K562 (cell line): ENCODE results near the gene PLAC8L1. TPM values are rescaled to one million over a fixed set of nuclear protein-coding genes. Genes with fewer than 3 reads are reported as not detected.

ENCODE experiments used
- ATF2 ChIP-seq: sonication (generic); formaldehyde crosslinking; IDR thresholded peaks from 2 replicates; pipeline ENCODE4 v1.8.1; 2022; ENCODE audit warnings: missing genetic modification reagents
- DDX20 ChIP-seq: fragments of 450-650 bp; IDR thresholded peaks from 2 replicates; pipeline ENCODE4 v1.6.1; 2016; ENCODE audit warnings: missing genetic modification characterization, low read depth, mild to moderate bottlenecking, missing compliant biosample characterization, moderate library complexity
- ELK3 ChIP-seq: fragments of 450-650 bp; formaldehyde crosslinking; IDR thresholded peaks from 2 replicates; pipeline ENCODE4 v1.4.0; 2020; ENCODE audit warnings: mild to moderate bottlenecking
- HDAC8 ChIP-seq: fragments of 450-650 bp; IDR thresholded peaks from 2 replicates; pipeline ENCODE4 v1.6.1; 2016; ENCODE audit warnings: mild to moderate bottlenecking, missing genetic modification characterization, moderate library complexity, missing compliant biosample characterization
- HNRNPUL1 ChIP-seq: fragments of 200-400 bp; formaldehyde crosslinking; IDR thresholded peaks from 2 replicates; pipeline ENCODE4 v1.6.1; 2017; ENCODE audit warnings: low read length
- IRF1 ChIP-seq: sonication (generic); formaldehyde crosslinking; IDR thresholded peaks from 2 replicates; pipeline ENCODE4 v1.8.0; 2022; ENCODE audit warnings: missing genetic modification reagents, mild to moderate bottlenecking, borderline replicate concordance
- JUND ChIP-seq, 2 experiments: IDR thresholded peaks; 2 replicates in 1 of 2; 3 replicates in 1 of 2; pipeline ENCODE4 v1.6.1; 2011; ENCODE audit warnings: borderline replicate concordance in 2 of 2, low read depth in 2 of 2, low read length in 2 of 2, improper control_type of control experiment in 1 of 2, missing biosample characterization in 1 of 2, missing genetic modification characterization in 1 of 2, missing genetic modification reagents in 1 of 2
- MEF2A ChIP-seq: IDR thresholded peaks from 2 replicates; pipeline ENCODE4 v1.6.1; 2011; ENCODE audit warnings: low read depth, mild to moderate bottlenecking, low read length, moderate library complexity; ENCODE audit not compliant: control insufficient read depth
- NFRKB ChIP-seq: fragments of 450-650 bp; IDR thresholded peaks from 2 replicates; pipeline ENCODE4 v1.6.1; 2016; ENCODE audit warnings: low read depth
- NONO ChIP-seq, 2 experiments: fragments of 200-400 bp in 1 of 2; fragments of 450-650 bp in 1 of 2; formaldehyde crosslinking in 1 of 2; IDR thresholded peaks; 2 replicates each; pipeline ENCODE4 v1.6.1; 2017; ENCODE audit warnings: low read depth in 2 of 2, mild to moderate bottlenecking in 2 of 2, moderate library complexity in 2 of 2, low read length in 1 of 2
- RAD51 ChIP-seq: fragments of 450-650 bp; IDR thresholded peaks from 2 replicates; pipeline ENCODE4 v1.7.1; 2016; ENCODE audit warnings: low read depth, mild to moderate bottlenecking, borderline replicate concordance
- RBM15 ChIP-seq: fragments of 200-400 bp; formaldehyde crosslinking; IDR thresholded peaks from 2 replicates; pipeline ENCODE4 v1.6.1; 2018; ENCODE audit warnings: mild to moderate bottlenecking, low read length, moderate library complexity; ENCODE audit not compliant: insufficient read depth
- RFX1 ChIP-seq: fragments of 450-650 bp; IDR thresholded peaks from 2 replicates; pipeline ENCODE4 v1.6.1; 2016; ENCODE audit warnings: mild to moderate bottlenecking, moderate library complexity
- SMAD1 ChIP-seq: fragments of 150-350 bp; IDR thresholded peaks from 2 replicates; pipeline ENCODE4 v1.6.1; 2014; ENCODE audit warnings: low read length, low read depth; ENCODE audit not compliant: partially characterized antibody
- TAF15 ChIP-seq: fragments of 200-400 bp; formaldehyde crosslinking; IDR thresholded peaks from 2 replicates; pipeline ENCODE4 v1.6.1; 2017; ENCODE audit warnings: mild to moderate bottlenecking, low read depth, low read length, moderate library complexity
- ZNF512 ChIP-seq: IDR thresholded peaks from 2 replicates; pipeline ENCODE4 v1.6.1; 2016; ENCODE audit warnings: missing genetic modification characterization, missing compliant biosample characterization
- ZNF592 ChIP-seq: fragments of 450-650 bp; IDR thresholded peaks from 2 replicates; pipeline ENCODE4 v1.6.1; 2017; ENCODE audit warnings: antibody characterized with exemption, mild to moderate bottlenecking
- ZNF76 ChIP-seq: fragments of 250-450 bp; sonication (Bioruptor Pico); IDR thresholded peaks from 2 replicates; pipeline ENCODE4 v1.4.0; 2020; ENCODE audit warnings: mild to moderate bottlenecking, moderate library complexity, borderline replicate concordance
- polyA plus RNA-seq, 8 experiments: library from polyadenylated mRNA; depleted of rRNA in 4 of 8; stranded (reverse) in 5 of 8; unstranded in 3 of 8; fragments of >200 nt; fragmentation: Nextera tagmentation in 2 of 8; fragmentation: Illumina TruSeq in 1 of 8; extraction: Ambion mirVana in 2 of 8; extraction: Trizol in 1 of 8; gene quantifications; 2 replicates each; pipeline versions ENCODE4 v1.2.1 to v1.2.3, GENCODE V29; 2011 to 2014; ENCODE audit warnings: inconsistent platforms in 1 of 8, missing spikeins in 1 of 8
- total RNA-seq, 7 experiments: library from RNA; depleted of rRNA in 6 of 7; stranded (reverse); fragments of >200 nt in 6 of 7; fragmentation: Illumina TruSeq in 2 of 7; extraction: Trizol in 2 of 7; gene quantifications; 2 replicates each; pipeline versions ENCODE4 v1.2.1 to v1.2.3, GENCODE V29; 2011 to 2021; ENCODE audit warnings: low replicate concordance in 1 of 7

Gene PLAC8L1
- total and polyA plus RNA-seq, 9 of the 15 experiments (the other 6 are each of a cell fraction or from before 2014, with no cell fraction given) = 0.10 to 0.43 (median 0.26) TPM; not detected in 3

- TF ChIP-seq ZNF512 (tag) (no peak), HDAC8 (tag) (no peak), SMAD1 (peak; percentile 95), RAD51 (peak; percentile 29; the same call in 1 of the 2 replicates), NONO (IDR thresholded peaks at IDR 0.05; ENCODE audit: low read depth in 2 of 2, low read length in 1 of 2) (0 out of 4 replicates have a peak, but pooled peaks of 1 of the 2 experiments have one; percentile 26), TAF15 (no peak), JUND (IDR thresholded peaks at IDR 0.05; ENCODE audit: borderline replicate concordance, low read depth, low read length) (peak; percentile 58; the same call in 1 of the 2 replicates), JUND (tag; IDR thresholded peaks at IDR 0.05; ENCODE audit: borderline replicate concordance, low read depth, low read length) (no peak), RFX1 (no peak), NFRKB (no peak), IRF1 (CRISPR knock-in tag) (no peak), MEF2A (peak; percentile 41; the same call in 1 of the 2 replicates), ELK3 (CRISPR knock-in tag) (no peak), ZNF76 (CRISPR knock-in tag) (no peak), ZNF592 (peak; percentile 28; the same call in 1 of the 2 replicates), DDX20 (tag) (no peak), RBM15 (no peak), HNRNPUL1 (no peak), ATF2 (CRISPR knock-in tag) (no peak)
These were observed 6.0 kb upstream of the PLAC8L1 start (continued) for GRCh38 chr5:146111409-146111808.
